HepG2 (cell line): ENCODE results near the gene TMEM239. TPM values are rescaled to one million over a fixed set of nuclear protein-coding genes. Genes with fewer than 3 reads are reported as not detected.

Experiments
- FOXK1 ChIP-seq: sonication (generic); formaldehyde crosslinking; IDR thresholded peaks from 2 replicates; pipeline ENCODE4 v1.4.0; 2020; ENCODE audit warnings: low read depth, missing genetic modification reagents, borderline replicate concordance
- GRHL1 ChIP-seq: sonication (generic); formaldehyde crosslinking; conservative IDR thresholded peaks from 2 replicates; pipeline ENCODE4 v1.8.0; 2022; ENCODE audit warnings: missing genetic modification reagents
- MTF2 ChIP-seq: sonication (generic); formaldehyde crosslinking; IDR thresholded peaks from 2 replicates; pipeline ENCODE4 v1.5.0; 2020; ENCODE audit warnings: missing genetic modification reagents, borderline replicate concordance
- MYC ChIP-seq: sonication (generic); formaldehyde crosslinking; IDR thresholded peaks from 2 replicates; pipeline ENCODE4 v1.9.0; 2021; ENCODE audit warnings: missing genetic modification reagents, borderline replicate concordance
- NR0B2 ChIP-seq: sonication (generic); formaldehyde crosslinking; IDR thresholded peaks from 2 replicates; pipeline ENCODE4 v1.4.0; 2020; ENCODE audit warnings: mild to moderate bottlenecking, missing genetic modification reagents
- RAD21 ChIP-seq: fragments of 450-650 bp; formaldehyde crosslinking; IDR thresholded peaks from 2 replicates; pipeline ENCODE4 v1.5.0; 2020; ENCODE audit warnings: mild to moderate bottlenecking
- RFX1 ChIP-seq: fragments of 450-650 bp; IDR thresholded peaks from 2 replicates; pipeline ENCODE4 v1.6.1; 2017
- SIX1 ChIP-seq: sonication (generic); formaldehyde crosslinking; IDR thresholded peaks from 2 replicates; pipeline ENCODE4 v1.4.0; 2020; ENCODE audit warnings: missing genetic modification reagents, borderline replicate concordance
- SMC3 ChIP-seq: IDR thresholded peaks from 2 replicates; pipeline ENCODE4 v1.6.1; 2011; ENCODE audit warnings: low read length, improper control_type of control experiment
- SP140L ChIP-seq: sonication (generic); formaldehyde crosslinking; IDR thresholded peaks from 2 replicates; pipeline ENCODE4 v1.4.0; 2020; ENCODE audit warnings: missing genetic modification reagents, borderline replicate concordance
- SP4 ChIP-seq: sonication (generic); formaldehyde crosslinking; IDR thresholded peaks from 2 replicates; pipeline ENCODE4 v1.8.1; 2023; ENCODE audit warnings: mild to moderate bottlenecking, missing genetic modification reagents
- TCF7 ChIP-seq: sonication (generic); IDR thresholded peaks from 2 replicates; pipeline ENCODE4 v1.6.1; 2016; ENCODE audit warnings: antibody characterized with exemption, low read depth
- THAP7 ChIP-seq: sonication (generic); formaldehyde crosslinking; IDR thresholded peaks from 2 replicates; pipeline ENCODE4 v1.8.1; 2023; ENCODE audit warnings: mild to moderate bottlenecking, missing genetic modification reagents
- ZNF337 ChIP-seq: sonication (generic); formaldehyde crosslinking; IDR thresholded peaks from 2 replicates; pipeline ENCODE4 v1.5.1; 2020; ENCODE audit warnings: missing genetic modification reagents, low read depth, mild to moderate bottlenecking, borderline replicate concordance
- ZNF414 ChIP-seq: sonication (generic); formaldehyde crosslinking; IDR thresholded peaks from 2 replicates; pipeline ENCODE4 v1.5.0; 2020; ENCODE audit warnings: missing genetic modification reagents
- ZNF44 ChIP-seq: sonication (generic); formaldehyde crosslinking; IDR thresholded peaks from 2 replicates; pipeline ENCODE4 v1.5.1; 2020; ENCODE audit warnings: mild to moderate bottlenecking, missing genetic modification reagents
- ZNF501 ChIP-seq: sonication (generic); formaldehyde crosslinking; IDR thresholded peaks from 2 replicates; pipeline ENCODE4 v1.5.1; 2020; ENCODE audit warnings: mild to moderate bottlenecking, moderate library complexity, missing genetic modification reagents
- ZNF510 ChIP-seq: sonication (generic); formaldehyde crosslinking; IDR thresholded peaks from 2 replicates; pipeline ENCODE4 v1.4.0; 2020; ENCODE audit warnings: low read depth, mild to moderate bottlenecking, missing genetic modification reagents
- ZNF547 ChIP-seq: sonication (generic); formaldehyde crosslinking; IDR thresholded peaks from 2 replicates; pipeline ENCODE4 v1.5.1; 2020; ENCODE audit warnings: mild to moderate bottlenecking, missing genetic modification reagents
- ZNF615 ChIP-seq: sonication (generic); formaldehyde crosslinking; IDR thresholded peaks from 2 replicates; pipeline ENCODE4 v1.5.0; 2020; ENCODE audit warnings: mild to moderate bottlenecking, missing genetic modification reagents, borderline replicate concordance
- ZNF784 ChIP-seq: sonication (generic); formaldehyde crosslinking; IDR thresholded peaks from 2 replicates; pipeline ENCODE4 v1.5.1; 2020; ENCODE audit warnings: missing genetic modification reagents, mild to moderate bottlenecking, borderline replicate concordance
- polyA plus RNA-seq, 8 experiments: library from polyadenylated mRNA; depleted of rRNA in 3 of 8; stranded (reverse) in 7 of 8; unstranded in 1 of 8; fragments of >200 nt; fragmentation: Illumina TruSeq in 4 of 8; extraction: Trizol in 4 of 8; gene quantifications; 2 replicates each; pipeline versions ENCODE4 v1.2.1 to v1.2.3, GENCODE V29; 2011 to 2016; ENCODE audit warnings: low read depth in 4 of 8, missing spikeins in 1 of 8, mixed read lengths in 1 of 8; ENCODE audit not compliant: insufficient read depth in 1 of 8
- total RNA-seq, 5 experiments: library from RNA; depleted of rRNA; stranded (reverse); fragments of >200 nt; fragmentation: Illumina TruSeq; extraction: Trizol; gene quantifications; 2 replicates each; pipeline ENCODE4 v1.2.3, GENCODE V29; 2016; ENCODE audit warnings: low read depth in 1 of 5

The TMEM239 gene
- total and polyA plus RNA-seq, 2 of the 13 experiments (the other 11 are each of a cell fraction or from before 2014, with no cell fraction given), result not detected

- TF ChIP-seq THAP7 (CRISPR knock-in tag) (0 out of 2 replicates have a peak, but pooled peaks have one; percentile 35), RFX1 (no peak), ZNF510 (CRISPR knock-in tag) (no peak), ZNF547 (CRISPR knock-in tag) (no peak), ZNF44 (no peak), SP4 (peak; percentile 34; the same call in 1 of the 2 replicates), SMC3 (no peak; the same call in 1 of the 2 replicates), SP140L (CRISPR knock-in tag) (no peak), NR0B2 (CRISPR knock-in tag) (0 out of 2 replicates have a peak, but pooled peaks have one; percentile 10), SIX1 (no peak), ZNF501 (CRISPR knock-in tag) (no peak), ZNF414 (CRISPR knock-in tag) (no peak), ZNF784 (CRISPR knock-in tag) (no peak), GRHL1 (CRISPR knock-in tag) (no peak), ZNF615 (CRISPR knock-in tag) (no peak), RAD21 (CRISPR knock-in tag) (peak; percentile 49; the same call in 1 of the 2 replicates), TCF7 (no peak), FOXK1 (CRISPR knock-in tag) (no peak), MYC (0 out of 2 replicates have a peak, but pooled peaks have one; percentile 20), ZNF337 (CRISPR knock-in tag) (no peak), MTF2 (CRISPR knock-in tag) (no peak)
Observed at GRCh38 chr20:2816583-2817340, 598 bp downstream of the TMEM239 start (continued).
